GM18502 (cell line): Measurements from ENCODE around the gene APOF.
"Not testable (repeated sequence)": the region's sequence is repeated elsewhere in the genome, so short reads cannot be mapped to it uniquely, and the experiment has no call there.

Experiments
- ATAC-seq: cut with Tn5 transposase; IDR thresholded peaks from one replicate; pipeline ENCODE4 v1.9.1; 2021; ENCODE audit warnings: mild to moderate bottlenecking; ENCODE audit not compliant: unreplicated experiment, poor library complexity

APOF gene

DNA sequence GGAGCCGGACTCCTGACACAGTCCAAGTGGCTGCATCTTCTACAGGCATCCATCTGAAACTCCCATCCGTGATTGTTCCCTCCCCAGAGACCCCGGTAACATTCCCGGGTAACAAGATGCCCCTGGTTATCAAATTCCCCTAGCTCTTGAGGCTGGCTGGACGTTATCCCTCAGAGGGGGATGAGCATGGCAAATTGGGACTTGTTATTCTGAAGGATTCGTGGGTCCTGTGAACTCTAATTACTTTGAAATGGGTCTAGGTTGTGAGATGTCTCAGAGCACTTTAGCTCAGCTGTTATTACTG, 28.2 kb downstream of the APOF start:
- ATAC-seq: no peak

DNA sequence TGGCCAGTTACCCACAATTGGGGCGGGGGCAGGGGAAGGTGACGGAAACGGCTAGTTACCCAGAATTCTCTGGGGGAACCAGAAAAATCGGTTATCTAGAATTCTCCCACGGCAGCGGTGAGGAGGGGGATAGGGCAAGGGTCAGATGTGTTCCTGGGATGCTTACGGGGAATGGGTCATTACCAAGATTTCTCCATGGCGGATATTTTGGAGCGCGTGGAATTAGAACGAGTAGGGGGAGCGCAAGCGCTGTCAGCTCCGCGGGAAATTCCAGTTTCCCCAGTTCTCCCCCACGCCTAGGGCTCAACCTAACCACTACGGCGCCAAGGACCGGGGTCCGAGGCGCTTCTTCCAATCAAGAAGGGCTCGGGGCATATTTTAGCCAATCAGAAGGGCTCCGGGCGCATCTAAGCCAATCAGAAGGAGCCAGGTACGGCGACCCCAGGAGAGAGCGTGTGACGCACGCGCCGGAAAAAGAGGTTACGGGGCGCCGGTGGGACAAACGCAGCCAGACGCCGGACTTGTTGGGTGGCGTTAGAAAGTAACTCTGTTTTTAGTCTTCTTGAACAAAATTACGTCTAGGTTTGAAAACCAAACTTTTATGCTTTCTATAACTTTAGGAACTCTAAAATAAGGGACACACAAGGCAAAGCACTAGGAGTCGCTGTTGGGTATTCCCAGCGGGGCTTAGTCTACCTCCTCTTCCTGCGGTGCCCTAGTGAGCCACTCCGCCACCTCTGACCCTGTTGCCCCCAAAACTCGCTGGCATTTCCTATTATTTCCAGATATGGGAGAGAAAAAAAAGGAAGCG, 28.8 kb downstream of the APOF start, which contains the start of gene PAN2:
Gene PAN2 (minus strand): TSS at position 322 of the 811 bp plus-strand sequence. CDS start 906 bp downstream, outside the sequence.
- ATAC-seq: peak; percentile 89

DNA sequence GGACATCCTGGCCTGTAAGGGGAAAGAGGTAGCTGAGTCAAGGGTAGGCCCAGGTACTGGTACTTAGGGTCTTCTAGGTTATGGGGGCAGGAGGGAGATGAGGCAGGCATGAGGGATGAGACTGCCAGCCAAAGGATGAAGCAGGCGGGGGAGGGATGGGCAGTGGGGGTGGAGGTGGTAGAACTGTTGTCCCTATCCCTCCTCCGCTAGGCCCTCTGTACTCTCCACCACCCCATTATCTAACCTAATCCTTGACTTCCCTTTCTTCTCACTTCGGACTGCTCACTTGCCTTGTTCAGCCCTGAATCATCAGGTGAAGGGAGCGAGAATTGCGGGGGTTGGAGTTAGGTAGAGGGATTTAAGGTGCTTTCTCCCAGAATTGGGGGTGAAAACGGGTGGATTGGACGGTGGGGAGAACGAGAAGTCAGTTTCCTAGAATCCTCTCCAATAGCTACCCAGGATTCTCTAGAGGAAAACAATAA, 29.4 kb downstream of the APOF start:
- ATAC-seq: no peak

DNA sequence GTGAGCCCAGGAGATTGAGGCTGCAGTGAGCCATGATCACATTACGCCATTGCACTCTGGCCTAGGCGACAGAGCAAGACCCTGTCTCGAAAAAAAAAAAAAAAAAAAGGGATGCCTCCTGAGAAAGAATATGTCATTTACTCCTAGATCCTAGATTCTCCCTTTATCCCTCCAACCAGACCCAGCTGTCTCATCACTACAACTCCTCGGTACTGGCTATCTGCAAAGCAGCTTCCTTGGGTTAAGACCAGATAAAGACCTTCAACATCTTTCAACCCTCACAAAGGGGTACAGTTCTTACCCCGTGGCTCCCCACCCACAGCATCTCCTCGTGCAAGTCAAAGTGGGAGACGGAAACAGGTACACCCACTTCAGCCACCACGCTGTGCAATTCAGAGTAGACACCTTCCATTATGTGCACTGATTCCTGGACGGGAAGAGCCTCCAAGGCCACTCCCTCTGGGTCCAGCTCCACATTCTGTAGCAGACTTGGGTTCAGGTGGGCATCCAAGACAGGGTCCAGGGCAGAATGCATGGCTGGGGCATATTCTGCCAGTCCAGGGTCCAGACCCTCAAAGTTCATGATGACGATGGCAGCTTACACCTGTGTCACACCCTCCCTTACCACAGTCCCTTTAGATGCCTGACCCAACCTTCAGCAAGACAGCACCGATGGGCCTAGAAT, 30.0 kb downstream of the APOF start:
- no peak for ATAC-seq

DNA sequence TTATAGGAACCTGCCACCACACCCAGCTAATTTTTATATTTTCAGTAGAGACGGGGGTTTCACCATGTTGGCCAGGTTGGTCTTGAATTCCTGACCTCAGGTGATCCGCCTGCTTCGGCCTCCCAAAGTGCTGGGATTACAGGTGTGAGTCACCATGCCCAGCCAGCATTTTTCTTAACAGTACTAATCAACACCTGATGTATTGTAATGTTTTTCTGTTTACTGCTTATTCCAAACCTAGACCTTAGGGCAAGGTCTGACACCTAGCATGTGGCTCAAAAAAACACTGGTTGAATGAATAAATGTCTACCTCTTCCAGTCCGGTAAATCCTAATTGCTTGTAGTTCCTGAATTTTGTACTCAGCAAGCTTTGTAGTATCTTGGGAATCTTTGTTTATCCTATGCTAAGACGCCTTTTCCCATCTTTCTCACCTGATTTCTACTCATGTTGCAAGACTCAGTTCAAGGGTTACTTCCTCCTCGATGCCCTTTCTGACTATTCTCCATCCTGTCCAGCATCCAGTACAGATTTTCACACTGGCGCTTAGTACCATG, 31.6 kb downstream of the APOF start:
- ATAC-seq: no peak

DNA sequence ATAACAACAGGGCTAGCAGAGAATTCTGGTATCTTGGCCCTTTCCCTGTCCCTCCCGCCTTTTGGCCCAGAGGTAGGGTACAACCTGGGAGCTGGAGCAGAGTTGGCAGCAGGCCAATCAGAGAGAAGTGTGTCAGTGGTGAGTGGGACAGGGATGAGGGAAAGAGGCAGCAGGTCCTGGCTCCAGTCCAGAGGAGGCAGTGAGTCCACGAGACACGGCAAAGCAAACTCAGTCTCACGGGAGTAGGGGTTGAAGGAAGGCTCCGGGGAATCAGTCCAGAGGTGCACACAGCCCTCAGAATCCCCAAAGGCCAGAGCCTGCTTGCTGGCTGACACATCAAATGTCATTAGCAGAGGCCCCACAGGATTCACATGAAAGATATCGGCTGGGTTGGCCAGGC, 36.1 kb downstream of the APOF start:
- ATAC-seq: no peak

DNA sequence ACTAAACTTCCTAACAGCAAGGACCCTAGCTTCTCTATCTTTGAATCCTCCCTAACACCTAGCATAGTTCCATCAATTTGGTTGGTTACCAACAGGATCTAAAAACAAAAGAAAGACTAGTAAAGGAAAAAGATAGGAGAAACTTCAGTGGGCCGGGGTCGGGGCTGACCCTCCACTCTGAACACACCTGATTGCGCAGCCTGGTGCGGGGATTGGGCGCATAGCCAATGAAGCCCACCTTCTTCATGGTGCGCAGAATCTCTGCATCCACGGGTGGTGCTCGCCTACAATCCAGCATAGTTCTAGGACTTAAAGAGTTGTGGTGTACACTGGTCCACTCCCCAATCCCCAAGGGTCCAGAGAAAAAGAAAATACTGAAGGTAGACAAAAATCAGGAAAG, 36.5 kb downstream of the APOF start:
- no peak for ATAC-seq

DNA sequence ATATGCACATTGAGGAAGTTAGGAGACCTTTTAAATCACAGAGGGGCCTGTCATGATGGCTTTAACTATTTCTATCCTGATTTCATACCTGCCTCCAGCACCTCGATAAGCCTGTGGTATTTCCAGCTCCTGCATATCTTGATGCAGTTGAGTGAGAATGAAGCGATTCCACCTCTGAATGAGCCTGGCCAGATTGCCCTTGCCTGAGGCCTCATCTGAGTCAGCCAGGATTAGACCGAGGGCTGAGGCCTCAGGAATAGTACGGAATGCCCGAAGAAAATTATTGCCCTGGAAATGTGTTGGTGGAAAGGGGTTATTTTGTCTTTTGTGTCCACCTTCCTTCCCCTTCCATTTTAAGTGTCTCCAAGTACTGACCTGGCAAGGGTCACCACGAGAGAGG, 38.5 kb downstream of the APOF start:
- no peak for ATAC-seq

DNA sequence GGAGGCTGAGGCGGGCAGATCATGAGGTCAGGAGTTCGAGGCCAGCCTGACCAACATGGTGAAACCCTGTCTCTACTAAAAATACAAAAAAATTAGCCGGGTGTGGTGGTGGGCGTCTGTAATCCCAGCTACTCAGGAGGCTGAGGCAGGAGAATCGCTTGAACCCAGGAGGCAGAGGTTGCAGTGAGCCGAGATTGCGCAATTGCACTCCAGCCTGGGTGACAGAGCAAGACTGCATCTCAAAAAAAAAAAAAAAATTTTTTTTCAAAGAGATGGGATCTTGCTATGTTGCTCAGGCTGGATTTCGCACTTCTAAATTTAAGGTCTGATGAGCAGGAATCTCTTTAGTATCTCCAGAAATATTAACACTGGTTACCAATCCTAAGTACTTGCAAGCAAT, 41.0 kb downstream of the APOF start:
- ATAC-seq: not testable (repeated sequence)

DNA sequence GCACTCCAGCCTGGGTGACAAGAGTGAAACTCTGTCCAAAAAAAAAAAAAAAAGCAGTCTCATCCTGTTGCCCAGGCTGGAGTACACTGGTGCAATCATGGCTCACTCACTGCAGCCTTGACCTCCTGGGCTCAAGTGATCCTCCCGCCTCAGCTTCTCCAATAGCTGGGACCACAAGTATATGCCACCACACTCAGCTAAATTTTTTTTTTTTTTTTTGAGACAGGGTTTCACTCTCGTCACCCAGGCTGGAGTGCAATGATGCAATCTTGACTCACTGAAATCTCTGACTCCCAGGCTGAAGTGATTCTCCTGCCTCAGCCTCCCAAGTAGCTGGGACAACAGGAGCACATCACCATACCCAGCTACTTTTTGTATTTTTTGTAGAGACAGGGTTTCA, 41.6 kb downstream of the APOF start:
- no peak for ATAC-seq

DNA sequence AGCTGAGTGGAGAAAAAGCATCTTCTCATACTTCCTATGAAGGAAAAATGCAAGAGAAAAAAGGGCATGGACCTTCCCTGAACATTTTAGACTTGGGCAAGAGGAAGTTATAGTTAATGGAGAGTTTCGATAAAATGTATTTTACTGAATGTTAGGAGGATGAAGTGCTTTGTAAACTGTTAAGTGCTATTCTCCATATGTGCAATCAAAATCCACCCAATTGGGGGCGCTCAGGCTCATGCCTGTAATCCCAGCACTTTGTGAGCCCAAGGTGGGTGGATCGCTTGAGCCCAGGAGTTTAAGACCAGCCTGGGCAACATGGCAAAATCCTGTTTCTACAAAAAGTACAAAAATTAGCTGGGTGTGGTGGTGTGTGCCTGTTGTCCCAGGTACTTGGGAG, 45.0 kb downstream of the APOF start:
- no peak for ATAC-seq

DNA sequence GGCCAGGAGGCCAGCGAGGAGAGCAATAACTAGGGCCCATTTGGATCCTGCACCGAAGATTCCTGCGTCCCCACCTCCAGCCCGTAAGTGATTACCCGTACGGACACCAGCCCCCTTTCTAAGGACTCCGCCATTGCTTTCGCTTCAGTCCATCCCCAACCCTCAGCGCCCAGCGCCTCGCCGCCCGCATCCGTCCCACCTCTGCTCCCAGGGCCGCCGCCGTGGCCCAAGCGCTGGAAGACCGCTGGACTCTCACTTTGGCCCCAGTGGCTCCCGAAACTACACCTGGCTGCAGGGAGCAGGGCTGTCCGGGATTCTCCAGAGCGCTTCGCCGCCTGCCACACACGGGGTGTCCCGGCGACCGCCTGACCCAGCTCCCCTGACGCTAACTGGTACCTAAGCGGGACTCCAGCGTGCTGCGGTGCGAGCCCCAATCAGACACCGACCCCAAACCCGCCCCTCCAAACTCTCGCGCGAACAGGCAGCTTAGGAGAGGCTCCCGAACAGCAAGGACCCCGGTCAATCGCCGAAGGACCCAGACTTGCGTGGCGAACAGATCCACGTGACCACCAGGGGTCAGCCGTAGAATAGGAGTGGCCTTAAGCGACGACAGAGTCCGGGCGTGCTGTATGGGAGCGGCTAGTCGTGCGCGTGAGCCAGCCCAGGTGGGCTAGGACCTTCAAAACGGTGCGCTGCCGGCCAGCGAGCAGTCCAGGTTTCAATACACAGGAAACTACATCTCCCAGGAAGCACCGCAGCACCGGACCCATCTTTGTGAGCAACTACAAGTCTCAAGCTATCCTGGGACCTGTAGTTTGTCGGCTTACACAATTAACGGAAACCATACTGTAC, 46.8 kb downstream of the APOF start, which contains the start of gene CNPY2:
Gene CNPY2 (minus strand): TSS at position 367 of the 852 bp plus-strand sequence. CDS start 771 bp downstream, outside the sequence.
- peak; percentile 87 for ATAC-seq

DNA sequence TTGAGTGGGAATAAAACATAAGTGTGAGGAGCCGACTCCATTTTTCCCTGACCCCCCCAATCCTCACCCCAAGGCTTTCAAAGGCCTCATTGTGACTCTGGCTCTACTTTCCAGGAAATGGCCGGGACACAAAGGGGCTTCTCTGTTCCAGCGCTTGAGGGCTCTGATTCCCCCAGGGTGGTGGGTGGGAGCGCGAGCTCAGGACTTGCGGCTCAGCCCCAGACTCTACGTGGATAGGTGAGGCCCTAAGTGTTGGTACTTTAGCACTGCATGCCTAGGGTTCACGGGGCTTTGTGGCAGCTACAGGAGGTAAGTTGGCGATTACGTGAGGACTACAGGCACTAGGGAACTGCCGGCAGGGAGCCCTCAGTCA, 47.4 kb downstream of the APOF start:
- ATAC-seq: no peak

DNA sequence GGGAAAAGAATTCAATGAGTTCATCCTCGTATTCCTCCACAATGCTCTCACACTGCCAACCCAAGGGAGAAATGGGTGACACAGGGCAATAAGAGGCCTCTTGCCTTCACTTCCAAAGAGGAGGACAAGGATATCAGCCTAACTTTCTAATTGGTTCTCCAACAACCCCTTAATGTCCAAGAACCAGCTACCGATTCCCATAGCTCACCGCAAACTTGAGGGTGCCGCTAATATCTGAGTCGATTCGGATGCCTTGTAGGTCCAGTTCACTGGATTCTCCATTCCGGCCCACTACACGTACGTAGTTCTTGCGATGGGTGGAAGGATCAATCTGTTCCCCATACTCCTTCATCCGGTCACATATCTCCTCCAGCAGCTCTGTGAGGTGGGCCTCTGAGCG, 51.7 kb downstream of the APOF start:
- no peak for ATAC-seq
